ENCODE data around the gene VSIR. TPM values are rescaled to one million over a fixed set of nuclear protein-coding genes. Genes with fewer than 3 reads are reported as not detected.

The VSIR gene
- total and polyA plus RNA-seq, 2 experiments from 2014 or later, result 81.6 to 153 TPM

DNA sequence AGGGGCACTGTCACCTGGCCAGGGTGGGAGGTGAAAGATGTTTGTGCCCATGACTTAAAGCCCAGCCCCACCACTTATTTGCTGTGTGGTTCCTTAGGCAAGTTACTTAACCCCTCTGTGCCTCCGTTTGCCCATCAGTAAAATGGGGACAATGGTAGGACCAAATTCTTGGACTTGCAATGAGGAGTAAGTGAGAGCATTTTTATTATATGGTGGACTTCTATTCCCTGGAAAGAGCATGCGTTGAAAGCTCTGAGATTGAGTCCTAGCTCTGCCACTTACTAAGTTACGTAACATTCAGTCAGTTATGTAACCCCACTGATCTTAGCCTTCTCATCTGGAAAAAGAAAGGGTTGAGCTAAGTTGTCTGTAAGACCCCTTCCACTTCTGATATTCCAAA lies 18.8 kb downstream of the VSIR start:
- Histone ChIP-seq H4K20me1 (ENCODE audit: insufficient read depth) (no peaks in the 10 kb centered on the region), H3K9me3 (ENCODE audit: low read depth) (no peaks in the 10 kb centered on the region), H3K4me3 (no peak overlapping the region), H3K4me2 (ENCODE audit: unreplicated experiment) (no peak overlapping the region), H3K79me2 (ENCODE audit: insufficient read depth) (no peaks in the 10 kb centered on the region), H2AFZ (no peak overlapping the region), H3K36me3 (ENCODE audit: low read depth) (peaks cover 16% of the 10 kb centered on the region; the same call in 1 of the 2 replicates), H3K27ac (no peak overlapping the region), H3K9ac (no peak overlapping the region), H3K4me1 (ENCODE audit: insufficient read depth) (peaks cover 8% of the 10 kb centered on the region), H3F3A (ENCODE audit: insufficient read depth) (no peaks in the 10 kb centered on the region), H3K27me3 (replicated peaks; ENCODE audit: insufficient read depth) (no peaks in the 10 kb centered on the region), H3K9me2 (ENCODE audit: insufficient read depth) (no peaks in the 10 kb centered on the region)
- in situ Hi-C loops (cut with MboI), result no loop called here
- 66 to 80% methylated on average over 3 of the region's 3 CpGs for WGBS, 2 experiments (ENCODE audit: low coverage in 1 of 2, low lambda C conversion rate in 2 of 2, missing lambda C conversion rate in 2 of 2)
- no peak for DNase-seq
- TF ChIP-seq EZH2phosphoT487 (IDR thresholded peaks at IDR 0.05; ENCODE audit: insufficient read depth, low read depth) (no peak), EZH2 (IDR thresholded peaks at IDR 0.05; ENCODE audit: insufficient read depth, poor library complexity, severe bottlenecking) (no peak)

DNA sequence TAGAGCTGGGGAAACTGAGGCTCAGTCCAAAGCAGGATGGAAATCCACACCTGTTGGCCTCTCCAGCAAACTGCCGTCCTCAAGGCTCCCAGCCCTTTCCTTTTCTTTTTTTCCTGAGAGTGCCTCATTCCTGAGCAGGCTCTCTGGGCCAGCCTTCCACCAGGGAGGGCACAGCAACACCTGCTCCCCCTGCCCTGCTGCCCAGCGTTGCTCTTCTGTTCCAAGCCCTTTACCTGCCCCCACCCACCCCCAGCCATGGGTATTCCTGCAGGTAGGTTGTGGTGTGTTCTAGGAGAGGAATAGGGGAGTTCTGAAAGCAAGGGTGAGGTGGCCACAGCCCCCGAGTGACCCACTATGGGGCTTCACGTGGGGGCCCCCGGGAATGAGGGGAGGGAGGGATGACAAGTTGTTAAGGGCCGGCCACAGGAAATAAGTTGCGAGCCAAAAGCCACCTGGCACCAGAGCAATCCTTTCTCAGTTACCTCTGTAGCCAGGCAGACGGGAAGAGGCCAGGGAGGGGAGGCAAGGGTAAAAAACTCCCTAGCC lies 19.3 kb downstream of the VSIR start:
- Histone ChIP-seq H3K27me3 (replicated peaks; ENCODE audit: insufficient read depth) (no peaks in the 10 kb centered on the region), H3K27ac (no peak overlapping the region), H2AFZ (no peak overlapping the region), H3K4me2 (ENCODE audit: unreplicated experiment) (no peak overlapping the region), H3K4me3 (no peak overlapping the region), H3K36me3 (ENCODE audit: low read depth) (peaks cover 16% of the 10 kb centered on the region; the same call in 1 of the 2 replicates), H3K9me3 (ENCODE audit: low read depth) (no peaks in the 10 kb centered on the region), H3K9ac (no peak overlapping the region), H3K9me2 (ENCODE audit: insufficient read depth) (no peaks in the 10 kb centered on the region), H3K79me2 (ENCODE audit: insufficient read depth) (no peaks in the 10 kb centered on the region), H4K20me1 (ENCODE audit: insufficient read depth) (no peaks in the 10 kb centered on the region), H3F3A (ENCODE audit: insufficient read depth) (no peaks in the 10 kb centered on the region), H3K4me1 (ENCODE audit: insufficient read depth) (peaks cover 6% of the 10 kb centered on the region)
- WGBS, 2 experiments (ENCODE audit: low coverage in 1 of 2, low lambda C conversion rate in 2 of 2, missing lambda C conversion rate in 2 of 2), result 79 to 81% methylated on average over 7 to 8 of the region's 8 CpGs
- no peak for DNase-seq
- TF ChIP-seq EZH2phosphoT487 (IDR thresholded peaks at IDR 0.05; ENCODE audit: insufficient read depth, low read depth) (no peak), EZH2 (IDR thresholded peaks at IDR 0.05; ENCODE audit: insufficient read depth, poor library complexity, severe bottlenecking) (no peak)
- in situ Hi-C loops (cut with MboI), result no loop called here

DNA sequence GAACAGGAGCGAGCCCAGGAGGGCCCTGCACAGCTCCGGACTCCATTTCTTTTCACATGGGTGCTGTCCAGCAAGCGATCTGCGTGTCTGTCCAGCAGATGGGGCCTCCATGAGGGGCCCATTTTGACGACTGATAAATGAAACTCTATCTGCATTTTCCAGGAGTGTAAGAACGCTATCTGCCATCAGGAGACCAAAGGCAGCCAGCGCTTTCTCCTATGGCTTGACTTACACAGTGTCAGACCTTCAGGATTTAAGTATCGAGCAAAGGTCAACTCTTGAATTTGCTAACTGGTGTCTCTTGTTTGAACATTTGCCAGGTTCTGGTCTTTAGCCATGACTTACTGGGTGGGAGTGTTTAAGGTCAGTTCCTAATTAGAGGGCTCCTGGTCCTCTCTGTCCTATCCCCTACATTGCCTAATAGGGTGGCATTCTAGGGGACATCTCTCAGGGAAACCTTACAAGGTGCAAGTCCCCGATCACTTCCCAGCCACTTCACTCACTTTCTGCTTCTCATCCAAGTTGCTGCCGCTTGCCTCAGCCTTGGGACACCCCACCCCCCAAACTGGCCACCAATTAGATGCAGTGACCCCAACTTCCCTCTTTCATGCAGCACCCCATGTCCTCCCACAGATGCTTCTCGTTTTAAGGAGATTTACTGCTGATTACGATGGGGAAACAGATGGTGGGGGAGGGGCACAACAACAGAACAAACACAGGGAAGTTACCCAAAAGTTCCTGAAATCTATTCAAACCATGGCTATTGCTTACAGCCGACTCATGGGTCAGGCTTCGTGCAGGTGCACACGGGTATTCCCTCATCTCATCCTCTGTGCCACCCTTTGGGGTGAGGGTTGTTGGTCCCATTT lies 20.0 kb downstream of the VSIR start:
- Histone ChIP-seq H3K9ac (no peak overlapping the region), H3K4me3 (no peak overlapping the region), H3K79me2 (ENCODE audit: insufficient read depth) (no peaks in the 10 kb centered on the region), H2AFZ (no peak overlapping the region), H3K4me1 (ENCODE audit: insufficient read depth) (no peaks in the 10 kb centered on the region), H4K20me1 (ENCODE audit: insufficient read depth) (no peaks in the 10 kb centered on the region), H3K27me3 (replicated peaks; ENCODE audit: insufficient read depth) (no peaks in the 10 kb centered on the region), H3K4me2 (ENCODE audit: unreplicated experiment) (no peak overlapping the region), H3F3A (ENCODE audit: insufficient read depth) (no peaks in the 10 kb centered on the region), H3K9me2 (ENCODE audit: insufficient read depth) (no peaks in the 10 kb centered on the region), H3K9me3 (ENCODE audit: low read depth) (no peaks in the 10 kb centered on the region), H3K27ac (no peak overlapping the region), H3K36me3 (ENCODE audit: low read depth) (peaks cover 15% of the 10 kb centered on the region; the same call in 1 of the 2 replicates)
- 83 to 84% methylated on average over 15 of the region's 15 CpGs for WGBS, 2 experiments (ENCODE audit: low coverage in 1 of 2, low lambda C conversion rate in 2 of 2, missing lambda C conversion rate in 2 of 2)
- in situ Hi-C loops (cut with MboI), result no loop called here
- DNase-seq, result no peak
- no peak for TF ChIP-seq EZH2phosphoT487 (IDR thresholded peaks at IDR 0.05; ENCODE audit: insufficient read depth, low read depth)
- TF ChIP-seq EZH2 (IDR thresholded peaks at IDR 0.05; ENCODE audit: insufficient read depth, poor library complexity, severe bottlenecking), result no peak

DNA sequence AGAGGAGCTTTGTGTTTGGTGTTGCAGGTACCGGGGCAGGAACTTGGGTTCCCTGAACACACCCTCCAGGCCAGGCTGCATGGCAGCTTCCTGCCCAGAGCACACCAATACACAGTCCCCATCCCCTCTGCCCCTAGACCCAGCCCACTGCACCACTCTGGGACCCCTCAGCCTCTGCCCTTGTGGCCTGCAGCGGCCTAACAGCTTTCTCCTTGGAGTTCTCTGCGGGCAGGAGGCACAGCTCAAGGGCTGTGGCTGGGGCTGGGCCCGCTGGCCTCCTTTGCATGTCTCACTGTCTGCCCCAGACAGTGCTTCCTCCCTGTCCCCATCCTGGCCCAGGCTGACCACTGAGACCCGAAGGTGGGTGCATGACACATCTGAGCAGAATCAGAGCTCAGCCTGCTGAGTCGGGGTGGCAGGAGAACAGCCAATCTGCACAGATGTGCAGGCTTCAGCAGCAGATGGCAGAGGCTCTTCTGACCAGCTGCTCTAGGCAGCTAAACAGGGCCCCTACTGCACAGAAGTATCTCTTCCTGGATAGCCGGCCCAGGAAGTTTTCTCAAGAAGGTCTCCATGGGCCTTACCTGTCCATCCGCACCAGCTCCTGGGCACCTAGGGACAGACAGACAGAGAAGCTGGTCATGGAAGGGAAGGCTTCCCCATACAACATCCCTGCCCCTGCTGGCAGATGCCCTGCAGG lies 20.8 kb downstream of the VSIR start:
- H4K20me1 ChIP-seq (ENCODE audit: insufficient read depth), result no peaks in the 10 kb centered on the region
- H3F3A ChIP-seq (ENCODE audit: insufficient read depth), result no peaks in the 10 kb centered on the region
- H3K9me2 ChIP-seq (ENCODE audit: insufficient read depth), result no peaks in the 10 kb centered on the region
- TF ChIP-seq EZH2 (IDR thresholded peaks at IDR 0.05; ENCODE audit: insufficient read depth, poor library complexity, severe bottlenecking), result no peak
- TF ChIP-seq EZH2phosphoT487 (IDR thresholded peaks at IDR 0.05; ENCODE audit: insufficient read depth, low read depth), result no peak
- H3K9me3 ChIP-seq (ENCODE audit: low read depth), result no peaks in the 10 kb centered on the region
- no peaks in the 10 kb centered on the region for H3K79me2 ChIP-seq (ENCODE audit: insufficient read depth)
- H2AFZ ChIP-seq, result no peak overlapping the region
- no peak overlapping the region for H3K9ac ChIP-seq
- no peak overlapping the region for H3K4me2 ChIP-seq (ENCODE audit: unreplicated experiment)
- no peaks in the 10 kb centered on the region for H3K27me3 ChIP-seq (replicated peaks; ENCODE audit: insufficient read depth)
- H3K4me3 ChIP-seq, result no peak overlapping the region
- no peaks in the 10 kb centered on the region for H3K4me1 ChIP-seq (ENCODE audit: insufficient read depth)
- no peak for DNase-seq
- in situ Hi-C loops (cut with MboI), result no loop called here
- no peak overlapping the region for H3K27ac ChIP-seq
- 72 to 74% methylated on average over 7 to 8 of the region's 8 CpGs for WGBS, 2 experiments (ENCODE audit: low coverage in 1 of 2, low lambda C conversion rate in 2 of 2, missing lambda C conversion rate in 2 of 2)
- H3K36me3 ChIP-seq (ENCODE audit: low read depth), result peaks cover 9% of the 10 kb centered on the region; the same call in 1 of the 2 replicates

Measured in GM23248 (cell line).